ENCODE data around the gene SLC39A1.

DNA sequence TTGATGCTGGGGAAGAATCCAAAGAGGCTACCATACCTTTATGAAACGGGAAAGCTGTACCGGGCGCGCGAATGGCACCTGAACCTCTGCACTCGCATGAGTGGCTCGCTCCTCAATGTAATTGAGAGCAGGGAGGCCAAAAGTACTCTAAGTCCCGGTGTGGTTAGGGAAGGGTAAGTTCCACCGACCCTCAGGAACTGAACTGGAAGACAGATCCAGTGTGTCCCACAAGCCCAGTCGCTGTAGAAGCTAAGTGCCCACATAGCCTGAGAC lies 41.6 kb downstream of the SLC39A1 start:
- TF ChIP-seq GTF2I (CRISPR knock-in tag; conservative IDR thresholded peaks at IDR 0.05) (no peak), CREM (CRISPR knock-in tag; IDR thresholded peaks at IDR 0.05) (no peak), TP53 (CRISPR knock-in tag; IDR thresholded peaks at IDR 0.05) (no peak), ZBTB21 (CRISPR knock-in tag; IDR thresholded peaks at IDR 0.05; ENCODE audit: borderline replicate concordance) (no peak), ZNF138 (CRISPR knock-in tag; conservative IDR thresholded peaks at IDR 0.05) (no peak)
- TF ChIP-seq, protein P1, sequence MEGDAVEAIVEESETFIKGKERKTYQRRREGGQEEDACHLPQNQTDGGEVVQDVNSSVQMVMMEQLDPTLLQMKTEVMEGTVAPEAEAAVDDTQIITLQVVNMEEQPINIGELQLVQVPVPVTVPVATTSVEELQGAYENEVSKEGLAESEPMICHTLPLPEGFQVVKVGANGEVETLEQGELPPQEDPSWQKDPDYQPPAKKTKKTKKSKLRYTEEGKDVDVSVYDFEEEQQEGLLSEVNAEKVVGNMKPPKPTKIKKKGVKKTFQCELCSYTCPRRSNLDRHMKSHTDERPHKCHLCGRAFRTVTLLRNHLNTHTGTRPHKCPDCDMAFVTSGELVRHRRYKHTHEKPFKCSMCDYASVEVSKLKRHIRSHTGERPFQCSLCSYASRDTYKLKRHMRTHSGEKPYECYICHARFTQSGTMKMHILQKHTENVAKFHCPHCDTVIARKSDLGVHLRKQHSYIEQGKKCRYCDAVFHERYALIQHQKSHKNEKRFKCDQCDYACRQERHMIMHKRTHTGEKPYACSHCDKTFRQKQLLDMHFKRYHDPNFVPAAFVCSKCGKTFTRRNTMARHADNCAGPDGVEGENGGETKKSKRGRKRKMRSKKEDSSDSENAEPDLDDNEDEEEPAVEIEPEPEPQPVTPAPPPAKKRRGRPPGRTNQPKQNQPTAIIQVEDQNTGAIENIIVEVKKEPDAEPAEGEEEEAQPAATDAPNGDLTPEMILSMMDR (IDR thresholded peaks at IDR 0.05), result no peak
- TF ChIP-seq, protein P2, sequence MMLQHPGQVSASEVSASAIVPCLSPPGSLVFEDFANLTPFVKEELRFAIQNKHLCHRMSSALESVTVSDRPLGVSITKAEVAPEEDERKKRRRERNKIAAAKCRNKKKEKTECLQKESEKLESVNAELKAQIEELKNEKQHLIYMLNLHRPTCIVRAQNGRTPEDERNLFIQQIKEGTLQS (CRISPR knock-in tag; conservative IDR thresholded peaks at IDR 0.05), result no peak
- TF ChIP-seq, protein P3, sequence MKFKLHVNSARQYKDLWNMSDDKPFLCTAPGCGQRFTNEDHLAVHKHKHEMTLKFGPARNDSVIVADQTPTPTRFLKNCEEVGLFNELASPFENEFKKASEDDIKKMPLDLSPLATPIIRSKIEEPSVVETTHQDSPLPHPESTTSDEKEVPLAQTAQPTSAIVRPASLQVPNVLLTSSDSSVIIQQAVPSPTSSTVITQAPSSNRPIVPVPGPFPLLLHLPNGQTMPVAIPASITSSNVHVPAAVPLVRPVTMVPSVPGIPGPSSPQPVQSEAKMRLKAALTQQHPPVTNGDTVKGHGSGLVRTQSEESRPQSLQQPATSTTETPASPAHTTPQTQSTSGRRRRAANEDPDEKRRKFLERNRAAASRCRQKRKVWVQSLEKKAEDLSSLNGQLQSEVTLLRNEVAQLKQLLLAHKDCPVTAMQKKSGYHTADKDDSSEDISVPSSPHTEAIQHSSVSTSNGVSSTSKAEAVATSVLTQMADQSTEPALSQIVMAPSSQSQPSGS (CRISPR knock-in tag; IDR thresholded peaks at IDR 0.05; ENCODE audit: borderline replicate concordance, low read depth), result no peak
